Lung microvascular endothelial cell (primary cell): ENCODE measurements around the gene EPB41L4B. TPM values are rescaled to one million over a fixed set of nuclear protein-coding genes. Genes with fewer than 3 reads are reported as not detected.
A peak's percentile ranks its signal among the peaks of the same experiment; 100 is the strongest.

Experiments
- DNase-seq, 2 donors: peaks; one replicate each; pipeline versions ENCODE4 v3.0.0 to v3.0.0-alpha.2; 2010; ENCODE audit warnings: low read depth in 2 of 2
- total RNA-seq: library from RNA; depleted of rRNA; stranded (reverse); fragments of >200 nt; gene quantifications from 2 replicates; pipeline ENCODE4 v1.2.1, GENCODE V29; 2014

EPB41L4B gene
- total RNA-seq, 1 donor from 2014 or later: 0.20 TPM

DNA sequence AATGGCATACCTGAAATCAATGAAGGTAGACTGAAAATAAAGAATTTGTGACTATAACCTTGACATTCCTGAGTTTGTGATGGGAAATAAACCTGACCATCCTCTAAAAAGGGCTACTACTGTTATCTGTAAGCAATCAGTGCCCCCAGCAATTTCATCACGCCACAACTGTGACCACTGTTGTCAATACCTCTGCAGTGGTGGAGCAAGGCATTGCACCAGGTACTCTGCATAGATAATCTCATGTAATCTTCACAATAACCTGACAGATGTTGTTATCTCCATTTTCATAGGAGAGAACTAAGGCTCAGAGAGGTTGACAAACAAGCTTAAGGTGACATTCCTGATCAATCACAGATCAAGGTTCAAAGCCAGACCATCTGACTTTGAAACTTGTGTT is 115.3 kb downstream of the EPB41L4B start:
- no peak for DNase-seq

DNA sequence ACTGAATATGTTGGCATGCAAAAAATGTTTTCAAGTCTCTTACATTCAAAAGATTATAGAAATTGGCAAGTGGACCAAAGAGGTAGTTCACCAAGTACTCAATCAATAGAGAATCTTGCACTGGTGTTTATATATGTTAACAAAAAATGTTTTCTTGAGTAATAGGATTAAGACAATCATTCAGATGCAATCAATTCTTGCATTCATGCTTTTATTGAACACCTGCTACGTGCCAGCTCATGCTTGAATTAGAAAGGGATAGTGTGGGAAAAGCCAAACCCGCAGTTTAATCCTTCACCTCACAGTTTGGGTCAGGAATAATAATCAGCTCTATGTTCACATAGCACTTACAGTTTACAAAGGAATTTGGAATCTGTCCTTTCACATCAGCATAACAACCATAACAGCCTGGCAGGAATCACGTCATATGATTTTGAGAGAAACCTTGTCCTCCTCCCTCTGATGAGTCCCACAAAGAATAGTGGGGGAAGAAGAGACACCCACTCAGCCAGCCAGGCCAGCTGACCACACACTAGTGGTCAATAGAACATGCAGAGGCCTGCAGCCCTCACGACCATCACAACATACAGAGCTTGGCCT is 117.0 kb downstream of the EPB41L4B start:
- no peak for DNase-seq

DNA sequence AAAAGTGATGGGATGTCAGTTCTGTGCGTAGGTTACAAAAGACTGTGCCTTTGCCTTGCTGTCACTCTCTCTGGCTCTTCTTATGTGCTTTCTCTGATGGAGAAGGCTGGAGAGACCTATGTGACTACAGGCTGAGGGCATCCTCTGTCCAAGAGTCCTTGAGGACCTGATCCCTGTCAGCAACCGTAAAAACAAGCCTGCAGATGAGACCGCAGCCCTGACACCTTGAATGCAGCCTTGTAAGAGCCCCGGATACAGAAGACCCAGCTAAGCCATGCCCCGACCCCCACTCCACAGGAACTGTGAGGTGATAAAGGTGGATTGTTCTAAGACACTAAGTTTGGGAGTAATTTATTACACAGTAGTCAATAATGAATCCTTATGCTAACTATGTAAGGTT is 121.2 kb downstream of the EPB41L4B start:
- no peak for DNase-seq

DNA sequence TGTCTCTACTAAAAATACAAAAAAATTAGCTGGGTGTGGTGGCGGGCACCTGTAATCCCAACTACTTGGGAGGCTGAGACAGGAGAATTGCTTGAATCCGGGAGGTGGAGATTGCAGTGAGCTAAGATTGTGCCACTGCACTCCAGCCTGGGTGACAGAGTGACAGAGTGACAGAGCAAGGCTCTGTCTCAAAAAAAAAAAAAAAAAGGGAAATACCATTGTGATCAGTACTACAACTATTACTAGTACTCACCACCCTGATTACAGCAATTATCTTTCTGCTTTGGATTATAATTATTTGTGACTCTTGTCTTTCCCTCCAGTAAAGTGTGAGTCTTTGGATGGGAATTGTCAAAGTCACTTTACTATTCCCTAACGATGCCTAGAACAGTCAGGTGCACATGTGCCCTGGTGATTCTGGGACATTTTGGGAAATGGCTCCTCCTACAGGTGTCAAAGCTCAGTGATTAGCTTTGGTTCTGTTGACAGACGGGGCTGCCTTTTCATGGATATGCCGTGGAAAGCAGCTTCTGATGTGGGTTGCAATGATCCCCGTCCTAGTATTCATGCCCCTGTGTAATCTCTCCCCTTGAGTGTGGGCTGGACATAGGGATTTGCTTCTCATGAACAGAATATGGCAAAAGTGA is 122.0 kb downstream of the EPB41L4B start:
- peak in 1 of 2 donors; percentile 20 for DNase-seq

DNA sequence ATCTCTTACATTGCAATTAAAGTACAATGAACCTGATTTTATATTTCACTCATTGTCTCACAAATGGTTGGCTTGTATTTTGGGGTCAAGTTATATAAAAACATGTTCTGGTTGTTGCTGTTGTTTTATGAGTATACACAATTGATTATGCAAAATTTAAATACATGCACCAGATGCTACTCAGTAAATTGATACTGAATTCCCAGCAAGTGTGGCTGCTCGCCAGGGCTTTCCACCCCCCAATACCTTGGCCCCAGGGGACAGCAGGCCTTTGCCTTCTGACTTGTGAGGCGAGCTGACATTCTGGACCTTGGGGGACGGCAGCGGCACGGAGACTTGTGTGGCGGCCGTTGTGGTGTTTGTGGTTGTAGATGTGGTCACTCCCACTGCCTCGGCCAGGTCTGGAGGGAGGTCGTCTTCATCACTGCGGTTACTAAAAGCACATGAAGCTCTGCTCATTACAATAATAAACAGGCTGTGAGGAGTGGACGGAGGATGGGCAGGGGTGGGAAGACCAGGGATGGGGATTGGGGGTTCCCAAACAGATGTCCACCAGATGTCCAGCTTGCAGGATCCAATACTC is 126.8 kb downstream of the EPB41L4B start:
- no peak for DNase-seq

DNA sequence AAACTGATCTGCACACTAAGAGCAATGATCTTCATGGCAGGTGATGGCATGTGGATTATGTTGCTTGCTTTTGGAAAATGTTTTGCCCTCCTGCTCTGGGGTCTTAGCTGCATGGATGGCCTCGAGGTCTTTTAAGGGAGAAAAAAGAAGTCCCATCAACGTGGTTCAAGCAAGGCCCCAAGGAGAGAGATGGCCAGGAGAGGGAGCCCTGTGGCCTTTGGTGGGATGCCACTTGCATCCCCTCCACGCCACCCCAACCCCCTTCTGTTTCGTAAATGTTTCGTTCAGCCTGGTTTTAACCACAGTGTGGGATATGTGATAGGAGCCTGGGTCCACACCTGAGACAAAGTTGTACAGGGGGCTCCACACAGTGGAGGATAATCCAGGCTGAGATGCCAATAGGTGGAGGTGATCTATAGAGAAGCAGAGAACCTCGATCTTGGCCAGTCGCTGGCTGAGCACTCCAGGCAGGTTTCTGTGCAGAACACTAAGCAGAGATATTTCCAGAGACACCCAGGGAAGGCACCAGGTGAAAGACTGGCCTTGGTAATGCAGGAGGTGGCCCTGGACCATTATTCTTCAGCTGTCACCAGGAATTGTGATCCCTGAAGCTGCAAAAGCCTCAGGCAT is 128.0 kb downstream of the EPB41L4B start:
- DNase-seq: peak; percentile 13 to 23

DNA sequence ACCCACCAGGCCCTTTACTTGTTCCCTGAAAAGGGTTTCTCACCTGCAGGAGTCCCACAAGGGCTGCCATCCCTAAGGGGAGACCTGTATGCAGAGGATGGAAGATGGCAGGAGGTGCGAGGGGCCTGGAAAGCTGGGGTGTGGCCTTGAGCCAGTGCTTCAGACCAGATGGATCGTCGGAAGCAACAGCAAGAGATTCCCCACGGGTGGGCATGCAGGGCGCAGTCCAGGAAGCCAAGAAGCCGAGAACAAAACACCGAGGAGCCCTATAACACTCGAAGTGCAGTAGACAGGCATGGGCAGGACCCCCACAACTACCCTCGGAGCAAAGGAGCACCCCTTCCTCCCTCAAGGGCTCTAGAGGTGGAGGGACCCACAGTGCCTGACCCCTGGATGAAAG is 129.1 kb downstream of the EPB41L4B start:
- DNase-seq: no peak

DNA sequence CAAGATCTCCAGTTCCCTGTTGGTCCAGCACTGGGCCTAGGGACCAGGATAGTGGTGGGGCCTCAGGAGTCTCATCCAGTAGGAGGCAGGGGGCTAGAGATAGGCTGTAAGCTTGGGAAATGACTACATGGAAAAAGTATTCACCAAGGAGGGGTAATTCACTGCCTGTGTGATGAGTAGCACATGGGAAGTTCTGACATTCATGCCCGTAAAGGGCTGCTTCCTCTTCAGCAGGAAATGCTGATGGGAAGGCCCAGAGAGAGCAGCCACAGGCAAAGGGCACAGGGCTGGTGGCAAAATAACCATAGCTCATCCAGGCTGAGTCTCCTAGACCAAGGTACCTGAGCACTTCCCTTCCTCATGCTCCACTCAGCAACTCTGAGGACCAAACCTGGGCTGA is 130.7 kb downstream of the EPB41L4B start:
- peak; percentile 44 to 49 for DNase-seq

DNA sequence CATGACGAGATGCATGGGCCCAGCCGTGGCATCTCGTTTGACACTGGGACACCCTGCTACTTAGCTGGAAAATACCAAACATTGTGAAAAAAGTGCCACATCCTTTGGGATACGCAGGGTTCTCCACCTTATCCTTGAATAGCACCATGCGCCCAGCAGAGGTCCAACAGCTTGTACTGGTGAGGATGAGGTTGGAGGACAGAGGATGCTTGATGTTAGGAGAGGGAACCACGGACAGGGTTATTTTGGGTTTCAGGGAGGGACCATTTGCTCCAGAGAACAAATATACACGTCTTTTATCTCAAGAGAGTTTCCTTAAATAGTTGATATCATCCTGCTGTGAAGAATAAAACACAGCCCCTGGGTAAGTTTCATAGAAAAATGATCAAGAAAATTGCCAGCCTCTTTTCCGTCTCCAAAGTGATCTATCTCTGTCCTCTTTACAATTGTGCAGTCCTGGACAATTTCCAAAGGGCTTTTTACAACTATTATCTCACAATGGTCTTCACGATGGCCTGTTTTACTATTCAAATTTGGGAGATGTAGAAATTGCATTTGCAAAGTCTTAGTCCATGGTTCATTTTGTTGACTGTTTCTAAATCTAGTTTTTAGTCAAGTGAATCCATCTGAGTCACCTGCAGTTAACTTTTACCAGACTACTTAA is 133.9 kb downstream of the EPB41L4B start:
- no peak for DNase-seq

DNA sequence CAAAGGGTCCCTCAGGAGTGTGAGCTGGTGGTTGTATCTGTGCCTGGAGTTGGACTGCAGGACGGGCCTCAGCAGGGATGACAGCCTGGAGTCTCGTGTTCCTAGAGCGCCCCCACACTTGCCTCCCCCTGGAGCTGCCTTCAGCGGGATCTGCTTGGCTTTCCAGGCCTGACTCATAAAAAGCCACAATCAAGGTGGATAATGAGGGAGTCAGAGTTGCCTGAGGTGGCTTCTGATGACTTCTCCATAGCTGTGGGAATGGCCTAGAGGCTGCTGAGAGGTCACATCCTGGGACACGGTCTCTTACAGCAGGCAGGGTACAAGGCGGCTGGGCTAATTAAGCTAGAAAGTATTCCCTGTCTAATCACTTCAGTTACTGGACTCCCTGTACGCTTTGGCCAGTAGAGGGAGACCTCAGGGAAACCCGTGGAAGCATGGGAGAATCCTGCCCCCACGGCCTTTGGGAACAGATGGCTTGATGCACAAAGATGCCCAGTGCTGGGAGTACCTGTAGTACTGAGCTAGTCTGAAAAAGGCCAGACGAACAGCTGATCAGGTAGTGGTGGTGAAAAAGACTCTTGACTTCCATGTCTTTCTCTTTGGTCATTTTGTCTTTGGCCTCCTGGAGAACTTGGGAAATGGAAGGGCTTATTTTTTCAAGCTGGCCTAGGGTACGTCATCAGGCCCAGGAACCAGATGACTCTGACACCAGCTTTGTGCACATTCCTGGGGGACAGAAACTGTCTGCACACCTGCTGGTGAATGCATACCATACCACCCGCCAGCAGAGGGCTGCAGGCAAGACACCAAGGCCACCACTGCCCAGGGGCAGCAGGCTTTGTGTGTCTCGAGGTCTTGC is 137.7 kb downstream of the EPB41L4B start:
- DNase-seq: peak; percentile 51 to 53

DNA sequence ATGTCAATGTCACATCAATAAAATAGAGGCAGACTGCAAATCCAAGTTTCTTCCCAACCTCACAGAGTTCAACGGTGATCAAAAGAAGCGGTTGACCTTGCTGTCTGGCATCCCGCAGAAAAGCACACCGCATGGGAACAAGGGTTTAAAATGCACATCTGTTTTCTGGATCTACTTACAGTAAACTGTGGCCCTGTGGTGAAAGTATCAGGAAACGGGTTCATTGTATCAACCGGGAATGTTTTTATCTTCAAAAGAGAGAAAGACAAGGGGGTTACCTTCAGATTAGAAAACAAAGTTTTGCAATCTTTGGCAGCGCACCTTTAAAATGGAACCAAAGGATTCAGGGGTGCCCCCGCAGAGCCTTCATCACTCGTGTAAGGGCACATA is 138.3 kb downstream of the EPB41L4B start:
- no peak for DNase-seq

DNA sequence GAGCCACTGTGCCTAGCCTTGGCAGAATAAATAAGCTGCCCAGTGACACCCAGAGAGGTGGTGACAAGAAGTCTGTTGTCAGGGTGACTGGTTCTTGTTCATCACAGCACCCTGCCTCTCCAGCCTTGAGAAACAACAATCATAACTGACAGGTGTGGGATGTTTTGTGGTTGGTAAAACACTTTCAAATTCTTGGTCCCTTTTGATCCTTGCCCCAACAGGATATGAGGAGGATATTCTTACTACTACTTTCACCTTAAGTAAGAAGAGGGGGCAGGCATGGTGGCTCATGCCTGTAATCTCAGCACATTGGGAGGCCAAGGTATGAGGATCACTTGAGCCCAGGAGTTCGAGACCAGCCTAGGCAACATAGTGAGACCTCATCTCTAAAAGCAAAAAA is 139.6 kb downstream of the EPB41L4B start:
- DNase-seq: no peak

DNA sequence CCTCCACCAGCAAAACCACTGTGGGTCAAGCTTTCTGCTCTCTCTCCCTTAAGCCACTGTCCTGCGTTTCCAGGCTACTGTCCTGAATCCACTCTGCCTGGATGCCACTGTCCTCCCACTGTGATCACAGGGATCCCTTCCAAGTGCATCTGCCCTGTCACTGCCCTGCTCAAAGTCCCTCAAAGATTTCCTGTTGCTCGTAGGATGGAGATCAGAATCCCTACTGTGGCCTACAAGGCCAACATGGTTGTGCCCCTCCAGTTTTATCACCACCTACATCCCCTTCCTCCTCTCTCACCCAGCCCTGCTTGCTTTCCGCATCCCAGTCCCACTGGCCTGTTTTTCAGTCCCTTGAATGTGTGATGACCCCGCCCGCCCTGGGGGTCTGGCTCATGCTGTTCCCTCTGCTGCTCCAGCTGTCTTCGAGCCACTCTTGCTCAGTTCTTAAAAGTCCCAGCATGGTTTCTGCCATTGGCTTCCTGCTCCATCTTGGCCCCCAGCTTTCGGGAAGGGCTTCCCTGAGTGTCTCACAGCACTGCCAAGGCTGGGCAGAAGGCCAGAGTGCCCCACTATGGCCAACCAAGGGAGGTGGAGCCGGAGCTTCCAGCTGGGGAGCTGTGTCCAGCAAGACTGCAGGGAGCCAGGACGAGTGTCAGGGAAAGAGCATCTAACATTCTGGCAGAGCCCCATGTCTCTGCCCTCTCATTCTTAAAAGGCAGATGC is 140.9 kb downstream of the EPB41L4B start:
- DNase-seq: no peak

DNA sequence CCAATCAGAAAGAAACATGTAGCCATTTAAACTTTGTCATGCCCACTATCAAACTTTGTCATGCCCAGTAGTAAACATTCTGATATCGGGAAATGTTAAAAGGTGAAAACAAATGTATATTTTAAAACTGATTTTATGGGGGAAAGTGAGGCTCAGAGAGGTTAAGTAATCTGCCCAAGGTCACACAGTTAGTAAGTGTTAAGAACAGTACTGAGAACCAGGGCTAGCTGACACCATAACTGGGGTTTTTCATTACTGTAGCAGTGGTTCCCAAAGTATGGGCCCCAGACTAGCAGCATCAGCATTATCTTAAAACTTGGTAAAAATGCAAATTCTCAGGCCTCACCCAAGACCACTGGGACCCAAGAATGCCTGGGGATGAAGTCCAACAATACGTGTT is 143.9 kb downstream of the EPB41L4B start:
- no peak for DNase-seq

DNA sequence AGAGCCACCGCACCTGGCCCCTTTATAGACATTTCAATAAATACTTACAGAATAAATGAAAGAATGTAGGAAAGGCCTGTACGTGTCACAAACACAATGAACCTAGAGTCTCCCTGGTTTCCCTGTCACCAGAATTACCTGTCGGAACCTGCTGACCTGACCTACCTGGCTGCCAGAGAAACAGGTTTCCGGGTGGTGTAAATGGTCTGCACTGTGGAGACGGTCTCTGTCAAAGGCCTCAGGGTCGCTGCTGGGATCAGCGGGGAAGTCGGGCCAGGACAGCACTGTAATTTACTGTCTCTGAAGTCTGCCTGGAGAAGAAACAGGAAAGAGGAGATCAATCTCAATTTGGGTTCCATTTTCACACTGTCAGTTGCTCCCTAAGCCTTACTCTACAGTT is 144.5 kb downstream of the EPB41L4B start:
- DNase-seq: no peak

DNA sequence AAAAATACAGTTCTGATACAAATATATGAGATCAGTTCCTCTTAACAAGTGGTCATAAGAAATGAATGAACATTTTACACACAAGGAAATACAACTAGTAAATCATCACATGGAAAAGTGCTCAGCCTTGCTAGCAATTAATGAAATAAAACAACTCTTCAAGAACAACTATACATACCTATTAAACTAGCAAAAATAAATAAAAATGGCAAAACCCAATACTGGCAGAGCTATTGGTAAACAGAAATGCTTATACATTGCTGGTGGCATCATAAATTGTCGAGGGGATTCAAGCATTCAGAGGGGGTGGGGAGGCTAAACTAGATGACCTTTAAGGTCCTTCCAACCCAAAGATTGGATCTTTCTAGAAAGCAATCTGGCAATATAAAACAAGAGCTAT is 147.9 kb downstream of the EPB41L4B start:
- DNase-seq: no peak

DNA sequence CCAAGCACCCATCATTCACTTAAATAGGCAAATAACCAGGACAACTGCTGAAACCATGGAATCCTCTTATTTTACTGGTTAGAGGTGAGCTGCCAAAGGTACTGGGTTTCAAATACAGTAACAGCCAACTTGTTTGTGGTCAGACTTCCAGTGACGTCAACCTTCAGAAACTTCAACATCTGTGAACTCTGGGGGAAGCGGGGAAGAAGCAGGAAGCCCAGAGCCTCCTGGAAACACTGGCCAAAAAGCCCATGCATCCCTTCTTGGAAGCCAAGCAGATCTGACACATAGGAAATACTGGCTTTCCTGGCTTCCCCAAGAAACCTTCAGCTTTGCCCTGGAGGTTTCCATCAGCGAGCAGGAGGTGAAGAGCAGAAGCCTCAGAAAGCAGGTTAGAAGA is 148.9 kb downstream of the EPB41L4B start:
- peak in 1 of 2 donors; percentile 80 for DNase-seq

DNA sequence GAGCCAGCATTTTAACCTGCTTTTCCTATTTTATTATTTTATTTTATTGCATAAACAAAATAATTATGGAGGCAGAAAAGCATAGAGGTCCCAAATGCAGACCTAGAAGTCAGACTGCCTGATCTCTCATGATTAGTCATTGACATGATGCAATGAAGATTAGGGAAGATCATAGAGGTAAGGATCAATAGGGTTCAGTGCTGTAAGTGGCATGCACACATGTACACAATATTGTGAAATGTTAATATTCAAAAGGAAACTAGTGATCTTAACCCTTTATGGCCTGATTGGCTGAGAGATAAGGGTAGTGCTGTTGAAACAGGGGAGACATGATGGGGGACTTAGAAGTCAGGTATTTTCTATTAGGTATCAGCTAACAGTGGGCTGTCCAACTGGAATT is 152.7 kb downstream of the EPB41L4B start:
- no peak for DNase-seq

DNA sequence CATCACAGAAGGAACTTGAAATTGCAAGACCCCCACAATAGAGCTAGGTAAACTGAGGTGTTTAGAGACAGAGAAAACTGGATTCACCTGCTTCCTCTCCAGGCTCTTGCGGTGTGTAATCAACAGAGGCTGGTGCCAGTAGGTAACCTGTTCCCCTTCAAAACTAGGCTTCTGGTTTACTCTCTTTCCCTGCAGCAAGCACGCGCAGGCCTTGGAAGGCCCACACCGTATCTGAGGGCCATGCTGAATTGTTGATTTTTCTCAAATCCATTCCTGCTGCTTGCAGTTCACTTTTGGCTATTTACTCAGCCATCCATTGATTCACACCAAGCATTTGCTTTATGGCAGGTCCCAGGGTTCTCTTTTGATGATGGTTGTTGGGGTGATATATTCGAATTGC is 153.1 kb downstream of the EPB41L4B start:
- DNase-seq: no peak

DNA sequence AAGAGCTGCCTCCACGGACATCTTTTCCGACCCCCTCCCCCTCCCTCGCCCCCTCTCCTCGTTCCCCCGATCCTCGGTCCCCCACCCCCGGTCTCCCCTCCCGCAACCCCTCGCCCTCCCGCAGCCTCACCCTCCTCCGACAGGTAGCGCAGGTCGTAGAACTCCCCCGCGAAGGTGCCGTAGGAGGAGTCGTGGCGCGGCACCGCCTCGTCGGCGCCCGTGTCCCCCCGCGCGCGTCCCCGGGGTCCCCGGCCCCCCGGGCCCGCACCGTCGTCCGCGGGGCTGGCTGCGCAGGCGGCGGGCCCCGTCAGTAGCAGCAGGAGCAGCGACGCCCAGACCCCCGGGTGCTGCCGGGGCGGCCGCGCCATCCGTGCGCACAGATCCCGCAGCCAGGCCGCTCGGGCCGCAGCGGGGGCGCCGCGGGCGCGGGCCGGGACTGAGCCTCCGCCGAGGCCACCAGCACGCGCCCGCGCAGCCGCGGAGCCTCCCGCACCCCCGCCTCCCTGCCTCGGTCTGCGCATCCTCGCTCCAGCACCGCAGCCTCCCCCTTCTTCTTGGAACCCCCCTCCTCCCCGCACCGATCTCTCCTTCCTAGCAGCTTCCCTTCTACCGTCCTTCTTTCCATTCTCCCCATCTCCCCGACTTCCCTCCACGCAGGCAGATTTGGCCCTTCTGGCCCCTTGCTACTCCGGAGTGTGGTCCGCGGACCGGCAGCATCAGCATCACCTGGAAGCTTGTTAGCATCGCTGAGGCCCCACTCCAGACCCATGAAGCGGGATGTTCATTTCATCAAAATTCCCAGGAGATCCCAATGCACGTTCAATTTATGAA is 153.9 kb downstream of the EPB41L4B start, which contains the start of gene FRRS1L:
TSS of gene FRRS1L (minus strand) at position 479 of the 831 bp plus-strand sequence. CDS start at position 368, 111 bp downstream.
- no peak for DNase-seq
